B cell (primary cell): ENCODE results near the gene NPPB. TPM values are rescaled to one million over a fixed set of nuclear protein-coding genes. Genes with fewer than 3 reads are reported as not detected.

ENCODE experiments used
- ATAC-seq: fragments of 200-7000 bp; cut with Tn5 transposase; one replicate; pipeline ENCODE4 v1.10.0; 2021; ENCODE audit warnings: low read depth, mild to moderate bottlenecking, moderate number of reproducible peaks, moderate library complexity
- CTCF ChIA-PET: fragments of 350-600 bp; sonication (Branson Sonifier 250); formaldehyde crosslinking; loops from one replicate; lab custom pipeline; 2021; ENCODE audit warnings: antibody characterized with exemption, inconsistent platforms; lab: Charles Lee
- POLR2A ChIA-PET: fragments of 350-600 bp; sonication (Branson Sonifier 250); formaldehyde crosslinking; loops from one replicate; lab custom pipeline; 2021; ENCODE audit warnings: antibody characterized with exemption; lab: Charles Lee
- DNase-seq: peaks from one replicate; pipeline ENCODE4 v3.0.0; 2013
- H2AFZ ChIP-seq: 2 replicates; pipeline ENCODE4 v1.6.1; 2012; ENCODE audit warnings: mild to moderate bottlenecking, low read depth, low read length; ENCODE audit not compliant: insufficient read depth, poor library complexity, severe bottlenecking
- H3K27ac ChIP-seq, 2 donors: 1 replicate in 1 of 2; 2 replicates in 1 of 2; pipeline ENCODE4 v1.5.1; 2012 to 2013; ENCODE audit warnings: low read length in 2 of 2, mild to moderate bottlenecking in 2 of 2, moderate library complexity in 1 of 2
- H3K27me3 ChIP-seq, 4 experiments: fragments of 200-600 bp in 1 of 4; sonication (generic) in 1 of 4; replicated peaks in 1 of 4; 1 replicate in 2 of 4; 2 replicates in 2 of 4; pipeline versions ENCODE4 v1.6.1 to v1.7.0; 2013 to 2016; ENCODE audit warnings: low read length in 3 of 4, mild to moderate bottlenecking in 2 of 4, mixed read lengths in 1 of 4, moderate library complexity in 1 of 4; ENCODE audit not compliant: insufficient read depth in 4 of 4, control insufficient read depth in 3 of 4; ENCODE audit errors: control extremely low read depth in 1 of 4
- H3K36me3 ChIP-seq, 2 experiments: replicated peaks in 1 of 2; 1 replicate in 1 of 2; 2 replicates in 1 of 2; pipeline versions ENCODE4 v1.6.1 to v1.7.1; 2013; ENCODE audit warnings: low read length in 1 of 2; ENCODE audit not compliant: insufficient read depth in 2 of 2, control insufficient read depth in 1 of 2; ENCODE audit errors: control extremely low read depth in 1 of 2, extremely low read depth in 1 of 2
- H3K4me1 ChIP-seq, 2 donors: fragments of 200-600 bp in 1 of 2; sonication (generic) in 1 of 2; 1 replicate in 1 of 2; 2 replicates in 1 of 2; pipeline versions ENCODE4 v1.5.1 to v1.6.1; 2013 to 2017; ENCODE audit warnings: low read length in 2 of 2; ENCODE audit not compliant: control insufficient read depth in 2 of 2, insufficient read depth in 2 of 2
- H3K4me2 ChIP-seq: replicated peaks from 2 replicates; pipeline ENCODE3; 2012; ENCODE audit warnings: mild to moderate bottlenecking, low read depth, low read length; ENCODE audit not compliant: poor library complexity, severe bottlenecking
- H3K4me3 ChIP-seq, 5 experiments: fragments of 200-600 bp in 1 of 5; sonication (generic) in 1 of 5; 1 replicate in 3 of 5; 2 replicates in 2 of 5; pipeline versions ENCODE4 v1.5.1 to v1.7.0; 2011 to 2016; ENCODE audit warnings: low read length in 4 of 5, mild to moderate bottlenecking in 4 of 5, low read depth in 2 of 5, control low read depth in 1 of 5, moderate library complexity in 1 of 5; ENCODE audit not compliant: insufficient read depth in 1 of 5; ENCODE audit errors: control extremely low read depth in 1 of 5, extremely low read depth in 1 of 5
- H3K79me2 ChIP-seq: fragments of 200-600 bp; sonication (generic); one replicate; pipeline ENCODE4 v1.6.0; 2016; ENCODE audit warnings: low read length; ENCODE audit not compliant: control insufficient read depth, insufficient read depth
- H3K9ac ChIP-seq: fragments of 200-600 bp; sonication (generic); 2 replicates; pipeline ENCODE4 v1.6.1; 2017; ENCODE audit warnings: mild to moderate bottlenecking, low read length, moderate library complexity
- H3K9me3 ChIP-seq, 3 donors: one replicate each; pipeline versions ENCODE4 v1.6.1 to v1.7.1; 2013; ENCODE audit warnings: low read length in 2 of 3; ENCODE audit not compliant: control insufficient read depth in 2 of 3, insufficient read depth in 1 of 3; ENCODE audit errors: control extremely low read depth in 1 of 3
- H4K20me1 ChIP-seq: 2 replicates; pipeline ENCODE4 v1.6.0; 2012; ENCODE audit warnings: mild to moderate bottlenecking, low read length; ENCODE audit not compliant: insufficient read depth, control insufficient read depth, poor library complexity, severe bottlenecking
- H3K27ac Mint-ChIP-seq: one replicate; pipeline ENCODE4 v1.8.0; 2021; ENCODE audit warnings: mixed read lengths
- H3K27me3 Mint-ChIP-seq: one replicate; pipeline ENCODE4 v1.8.0; 2021; ENCODE audit warnings: mixed read lengths
- H3K4me1 Mint-ChIP-seq: one replicate; pipeline ENCODE4 v1.8.0; 2021; ENCODE audit warnings: mixed read lengths
- H3K4me3 Mint-ChIP-seq: one replicate; pipeline ENCODE4 v1.8.0; 2021; ENCODE audit warnings: mixed read lengths
- H3K9me3 Mint-ChIP-seq: one replicate; pipeline ENCODE4 v1.8.0; 2022; ENCODE audit warnings: mixed read lengths; ENCODE audit not compliant: insufficient read depth
- CTCF ChIP-seq: fragments of 200-600 bp; IDR thresholded peaks from one replicate; pipeline ENCODE4 v1.8.0; 2022; ENCODE audit warnings: antibody characterized with exemption, mild to moderate bottlenecking
- EZH2 ChIP-seq: IDR thresholded peaks from 2 replicates; pipeline ENCODE4 v1.6.1; 2012; ENCODE audit warnings: borderline replicate concordance, low read depth, mild to moderate bottlenecking, moderate library complexity, low read length; ENCODE audit not compliant: insufficient read depth, poor library complexity, severe bottlenecking
- WGBS: methylation state at CpG from one replicate; pipeline ENCODE4 v1.1.5; 2013; ENCODE audit warnings: missing lambda C conversion rate; ENCODE audit not compliant: insufficient coverage; 5-methylcytosine and 5-hydroxymethylcytosine counted together
- intact Hi-C: fragments of 100-400 bp; cut with micrococcal nuclease; formaldehyde crosslinking; loops from one replicate; pipeline ENCODE4 v1.10.0; 2022
- polyA plus RNA-seq: library from polyadenylated mRNA; depleted of rRNA; stranded (reverse); fragments of >200 nt; gene quantifications from 2 replicates; pipeline ENCODE4 v1.2.3, GENCODE V29; 2012
- total RNA-seq, 2 donors: library from RNA; stranded (reverse); fragments of 120-200 nt in 1 of 2; gene quantifications; 1 replicate in 1 of 2; 2 replicates in 1 of 2; pipeline versions ENCODE4 v1.2.3 to v1.2.4, GENCODE V29; 2013 to 2022

Gene NPPB
- total and polyA plus RNA-seq, 2 donors (not counting 1 experiment from before 2014, with no cell fraction given) = not detected

- Histone ChIP-seq H3K27ac (no peak overlapping the region), H3K9me3 (peaks cover 0 to 16% (median 0%) of the 10 kb centered on the region in 3 donors), H2AFZ (no peak overlapping the region), H3K4me1 (peaks cover 0 to 10% of the 10 kb centered on the region in 2 donors), H3K36me3 (no peaks in the 10 kb centered on the region), H3K9ac (no peak overlapping the region), H3K79me2 (no peaks in the 10 kb centered on the region), H4K20me1 (no peaks in the 10 kb centered on the region), H3K4me3 (no peak overlapping the region), H3K4me2 (no peak overlapping the region), H3K27me3 (peaks cover 0 to 61% (median 17%) of the 10 kb centered on the region in 4 experiments)
- Mint-ChIP-seq H3K27ac (no peak overlapping the region), H3K4me3 (no peak overlapping the region), H3K9me3 (no peaks in the 10 kb centered on the region), H3K4me1 (no peaks in the 10 kb centered on the region), H3K27me3 (peaks cover 46% of the 10 kb centered on the region)
- ChIA-PET CTCF (no interaction called here), POLR2A (no interaction called here)
- WGBS = 82% methylated on average over 1 of the region's 1 CpG
- intact Hi-C loops = no loop called here
- ATAC-seq (no peak), DNase-seq (no peak)
- TF ChIP-seq EZH2 (no peak), CTCF (no peak)
Measured at GRCh38 chr1:11860587-11860986, 1.8 kb upstream of the NPPB start.

DNA sequence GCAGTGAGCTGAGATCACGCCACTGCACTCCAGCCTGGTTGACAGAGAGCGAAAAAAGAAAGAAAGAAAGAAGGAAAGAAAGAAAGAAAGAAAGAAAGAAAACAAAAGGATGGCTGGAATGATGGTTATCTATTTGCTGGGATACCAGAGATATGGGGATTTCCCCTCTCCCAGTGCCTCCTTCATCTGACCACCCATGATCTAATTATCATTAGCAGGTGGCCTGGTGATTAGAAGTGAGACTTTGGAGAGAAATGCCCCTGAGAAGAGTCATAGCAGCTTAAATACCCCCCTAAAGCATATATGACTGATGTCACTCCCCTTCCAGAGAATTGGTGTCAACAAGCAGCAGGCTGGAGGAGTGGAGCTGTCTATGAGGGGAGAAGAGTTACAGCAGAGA is 1.3 kb upstream of the NPPB start:
- no peak for DNase-seq
- intact Hi-C loops = no loop called here
- H3K9ac ChIP-seq = no peak overlapping the region
- no peak for ATAC-seq
- H3K27ac Mint-ChIP-seq = no peak overlapping the region
- no peak overlapping the region for H3K4me2 ChIP-seq
- H3K9me3 ChIP-seq = peaks cover 0 to 16% (median 0%) of the 10 kb centered on the region in 3 donors
- peaks cover 0 to 61% (median 17%) of the 10 kb centered on the region in 4 experiments for H3K27me3 ChIP-seq
- H3K4me3 ChIP-seq = no peak overlapping the region
- ChIA-PET POLR2A (no interaction called here), CTCF (no interaction called here)
- no peaks in the 10 kb centered on the region for H3K79me2 ChIP-seq
- no peaks in the 10 kb centered on the region for H3K9me3 Mint-ChIP-seq
- H3K4me1 Mint-ChIP-seq = no peaks in the 10 kb centered on the region
- no peak overlapping the region for H2AFZ ChIP-seq
- H3K36me3 ChIP-seq = no peaks in the 10 kb centered on the region
- peaks cover 0 to 10% of the 10 kb centered on the region in 2 donors for H3K4me1 ChIP-seq
- no peaks in the 10 kb centered on the region for H4K20me1 ChIP-seq
- no peak overlapping the region for H3K27ac ChIP-seq
- H3K27me3 Mint-ChIP-seq = peaks cover 46% of the 10 kb centered on the region
- H3K4me3 Mint-ChIP-seq = no peak overlapping the region
- TF ChIP-seq CTCF (no peak), EZH2 (no peak)
- no CpG with 5 or more reads among the region's 2 CpGs for WGBS
